ENCODE data around the gene ADSS2.
A peak's percentile ranks its signal among the peaks of the same experiment; 100 is the strongest.
"Not testable (repeated sequence)": the region's sequence is repeated elsewhere in the genome, so short reads cannot be mapped to it uniquely, and the experiment has no call there.

ADSS2 gene

DNA sequence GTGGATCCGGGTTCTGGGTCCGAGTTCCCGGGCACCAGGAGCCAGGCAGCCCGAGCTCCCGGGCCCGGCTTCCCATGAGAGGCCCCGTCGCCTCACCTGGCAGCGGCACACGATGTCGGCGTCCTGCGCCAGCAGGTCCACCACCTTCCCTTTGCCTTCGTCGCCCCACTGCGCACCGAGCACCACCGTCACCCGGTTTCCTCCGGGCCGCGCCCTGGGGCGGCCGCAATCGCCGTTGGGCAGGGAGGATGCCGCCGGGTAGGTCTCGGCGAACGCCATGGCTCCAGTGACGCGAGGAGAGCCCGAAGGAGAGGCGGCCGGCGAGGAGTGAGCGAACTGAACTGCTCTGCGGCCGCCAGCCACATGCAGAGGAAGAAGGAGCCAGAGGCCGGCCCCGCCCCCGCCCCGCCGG is at the start of gene ADSS2:
TSS of gene ADSS2 (minus strand) at position 371 of the 412 bp plus-strand sequence. CDS start at position 279, 92 bp downstream.
- DNase-seq: no peak

DNA sequence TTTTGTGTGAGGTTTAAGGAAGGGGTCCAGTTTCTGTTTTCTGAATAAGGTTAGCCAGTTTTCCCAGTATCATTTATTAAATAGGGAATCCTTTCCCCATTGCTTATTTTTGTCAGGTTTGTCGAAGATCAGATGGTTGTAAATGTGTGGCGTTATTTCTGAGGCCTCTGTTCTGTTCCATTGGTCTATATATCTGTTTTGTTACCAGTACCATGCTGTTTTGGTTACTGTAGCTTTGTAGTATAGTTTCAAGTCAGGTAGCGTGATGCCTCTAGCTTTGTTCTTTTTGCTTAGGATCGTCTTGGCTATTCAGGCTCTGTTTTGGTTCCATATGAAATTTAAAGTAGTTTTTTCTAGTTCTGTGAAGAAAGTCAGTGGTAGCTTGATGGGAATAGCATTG is 48.8 kb upstream of the ADSS2 start:
- not testable (repeated sequence) for DNase-seq

DNA sequence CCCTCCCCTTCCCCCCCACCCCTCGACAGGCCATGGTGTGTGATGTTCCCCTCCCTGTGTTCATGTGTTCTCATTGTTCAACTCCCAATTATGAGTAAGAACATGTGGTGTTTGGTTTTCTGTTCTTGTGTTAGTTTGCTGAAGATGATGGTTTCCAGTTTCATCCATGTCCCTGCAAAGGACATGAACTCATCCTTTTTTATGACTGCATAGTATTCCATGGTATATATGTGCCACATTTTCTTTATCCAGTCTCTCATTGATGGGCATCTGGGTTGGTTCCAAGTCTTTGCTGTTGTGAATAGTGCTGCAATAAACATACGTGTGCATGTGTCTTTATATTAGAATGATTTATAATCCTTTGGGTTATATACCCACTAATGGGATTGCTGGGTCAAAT is 47.8 kb upstream of the ADSS2 start:
- not testable (repeated sequence) for DNase-seq

- DNase-seq: no peak
Measured at GRCh38 chr1:244497805-244498204, 46.1 kb upstream of the ADSS2 start.

DNA sequence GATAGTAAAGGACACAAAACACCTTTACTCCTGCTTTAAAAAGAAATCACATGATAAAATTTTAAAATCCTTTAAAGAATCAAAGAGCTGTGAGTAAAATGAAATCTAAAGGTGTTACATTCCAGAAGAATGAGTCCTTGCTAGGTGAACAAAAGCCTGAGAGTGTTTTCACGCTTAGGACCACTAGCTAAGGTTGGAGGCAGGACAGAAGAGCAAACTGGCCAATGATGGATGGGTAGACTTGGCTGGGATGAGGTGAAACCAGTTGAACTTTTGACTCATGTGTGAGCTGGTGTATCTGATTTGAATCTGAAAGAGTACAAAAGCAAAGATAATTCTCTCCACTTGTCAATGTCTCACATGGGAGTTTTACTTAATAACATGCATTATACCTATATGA is 44.5 kb upstream of the ADSS2 start:
- no peak for DNase-seq

- no peak for DNase-seq
Measured at GRCh38 chr1:244494653-244495052, 42.9 kb upstream of the ADSS2 start.

DNA sequence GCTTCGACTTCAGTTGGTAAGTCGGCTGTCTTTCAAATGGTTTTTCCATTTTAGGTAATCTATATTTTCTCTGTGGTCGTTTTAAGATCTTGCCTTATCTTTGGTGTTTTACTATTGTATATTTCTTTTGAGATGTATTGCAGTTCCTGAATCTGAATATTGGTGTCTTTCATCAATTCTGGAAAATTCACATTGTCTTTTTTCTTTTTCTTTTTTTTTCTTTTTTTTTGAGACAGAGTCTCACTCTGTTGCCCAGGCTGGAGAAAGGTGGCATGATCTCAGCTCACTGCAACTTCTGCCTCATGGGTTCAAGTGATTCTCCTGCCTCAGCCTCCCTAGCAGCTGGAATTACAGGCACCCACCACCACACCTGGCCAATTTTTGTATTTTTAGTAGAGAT is 33.3 kb upstream of the ADSS2 start:
- not testable (repeated sequence) for DNase-seq

GRCh38 chr1:244473059-244473605 is 21.4 kb upstream of the ADSS2 start:
- DNase-seq: no peak

GRCh38 chr1:244466724-244467123 is 15.0 kb upstream of the ADSS2 start:
- no peak for DNase-seq

DNA sequence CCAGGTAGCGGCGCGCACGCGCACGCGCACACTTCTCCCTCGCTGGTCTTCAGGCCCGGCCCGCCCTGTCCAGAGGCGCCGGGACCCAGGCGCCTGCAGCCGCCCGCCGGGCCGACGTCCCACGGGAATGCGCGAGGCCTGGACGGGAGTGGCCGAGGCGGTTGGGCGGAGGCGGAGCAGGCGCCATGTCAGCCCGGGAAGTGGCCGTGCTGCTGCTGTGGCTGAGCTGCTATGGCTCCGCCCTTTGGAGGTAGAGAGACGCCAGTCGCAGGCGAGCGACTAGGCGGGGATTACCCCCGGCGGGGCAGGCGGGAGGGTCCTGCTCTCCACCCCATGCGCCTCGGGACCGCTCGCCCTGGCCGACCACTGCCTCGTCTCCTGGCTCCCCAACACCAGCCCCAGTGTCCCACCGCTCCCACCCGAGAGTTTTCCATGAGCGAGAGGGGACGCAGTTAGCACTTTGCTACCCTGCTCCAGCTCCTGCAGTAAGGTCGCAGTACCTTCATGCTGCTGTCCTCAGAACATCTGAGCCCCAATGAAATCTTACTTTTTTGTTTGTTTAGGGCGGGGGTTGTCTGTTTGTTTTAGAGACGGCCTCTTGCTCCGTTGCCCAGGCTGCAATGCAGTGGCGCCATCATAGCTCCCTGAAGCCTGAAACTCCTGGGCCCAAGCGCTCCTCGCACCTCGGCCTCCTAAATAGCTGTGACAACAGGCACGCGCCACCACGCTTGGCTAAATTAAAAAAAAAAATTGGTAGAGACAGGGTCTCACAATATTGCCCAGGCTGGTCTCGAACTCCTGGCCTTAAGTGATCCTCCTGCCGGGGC is 9.7 kb upstream of the ADSS2 start, which contains the start of gene CATSPERE:
TSS of gene CATSPERE (plus strand) at position 29 of the 827 bp plus-strand sequence. CDS start at position 186, 157 bp downstream.
- DNase-seq: no peak

GRCh38 chr1:244460197-244460596 is 8.5 kb upstream of the ADSS2 start:
- no peak for DNase-seq

- DNase-seq: no peak
Measured at GRCh38 chr1:244458781-244459180, 7.1 kb upstream of the ADSS2 start.

DNA sequence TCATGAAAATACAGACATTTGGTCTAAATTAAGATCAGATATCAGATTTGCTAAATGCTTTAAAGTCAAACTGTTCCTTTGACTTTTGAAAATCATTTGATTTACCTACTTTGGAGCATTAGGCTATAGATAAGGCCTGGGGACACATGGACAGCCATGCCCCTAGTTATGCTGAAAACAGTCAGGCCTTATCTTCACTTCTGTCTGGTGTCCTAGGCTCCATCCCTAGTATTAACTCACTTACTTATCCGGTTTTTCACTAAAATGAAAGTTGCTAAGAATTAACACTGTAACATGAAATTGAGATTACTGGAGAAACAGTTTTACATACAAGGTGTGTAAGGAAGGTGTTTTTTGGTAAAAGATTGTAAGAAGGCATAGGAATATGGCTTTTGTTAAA is 4.9 kb upstream of the ADSS2 start:
- no peak for DNase-seq

- no peak for DNase-seq
Measured at GRCh38 chr1:244454412-244454811, 2.7 kb upstream of the ADSS2 start.

DNA sequence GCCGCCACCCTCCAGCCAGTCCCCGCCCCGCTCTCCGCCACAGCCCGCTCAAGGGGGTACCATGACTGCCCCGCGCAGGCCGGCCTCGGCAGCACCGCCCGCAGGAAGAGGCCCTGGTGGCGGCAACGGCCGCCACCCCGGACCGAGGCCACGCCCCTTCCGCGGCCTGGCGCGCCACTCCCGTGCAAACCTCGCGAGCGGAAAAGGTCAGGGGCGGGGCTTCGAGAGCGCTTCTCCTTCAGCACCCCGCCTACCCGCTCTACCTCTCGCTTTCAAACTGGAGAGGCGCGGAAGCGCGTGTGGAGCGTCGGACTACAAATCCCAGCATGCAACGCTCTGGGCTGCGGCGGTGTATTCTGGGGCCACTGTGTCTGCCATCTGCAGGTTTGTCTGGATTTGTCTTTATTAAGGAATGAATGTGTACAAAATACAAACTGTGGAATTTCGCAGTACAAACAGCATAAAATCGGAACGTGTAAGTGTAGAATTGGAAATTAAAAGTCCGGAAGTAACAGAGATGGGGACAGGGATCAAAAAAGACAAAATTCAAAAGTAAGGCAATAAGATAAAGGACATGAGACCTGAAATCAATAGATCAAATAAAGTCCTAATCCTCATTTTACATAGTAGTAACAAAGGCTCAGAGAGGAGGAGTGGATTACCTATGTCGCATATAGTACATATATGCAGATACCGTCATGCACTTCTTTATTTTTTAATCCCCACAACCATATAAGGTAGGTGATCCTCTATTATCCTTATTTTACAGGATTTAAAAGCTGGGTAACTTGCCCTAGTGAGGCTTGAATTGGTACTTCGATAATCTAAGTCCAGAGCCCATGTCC is 464 bp upstream of the ADSS2 start:
- peak; percentile 98 for DNase-seq

- no peak for DNase-seq
Measured at GRCh38 chr1:244450597-244451538, 841 bp downstream of the ADSS2 start.

GRCh38 chr1:244449936-244450508 is 1.7 kb downstream of the ADSS2 start:
- no peak for DNase-seq

GRCh38 chr1:244448279-244449036 is 3.3 kb downstream of the ADSS2 start:
- no peak for DNase-seq

DNA sequence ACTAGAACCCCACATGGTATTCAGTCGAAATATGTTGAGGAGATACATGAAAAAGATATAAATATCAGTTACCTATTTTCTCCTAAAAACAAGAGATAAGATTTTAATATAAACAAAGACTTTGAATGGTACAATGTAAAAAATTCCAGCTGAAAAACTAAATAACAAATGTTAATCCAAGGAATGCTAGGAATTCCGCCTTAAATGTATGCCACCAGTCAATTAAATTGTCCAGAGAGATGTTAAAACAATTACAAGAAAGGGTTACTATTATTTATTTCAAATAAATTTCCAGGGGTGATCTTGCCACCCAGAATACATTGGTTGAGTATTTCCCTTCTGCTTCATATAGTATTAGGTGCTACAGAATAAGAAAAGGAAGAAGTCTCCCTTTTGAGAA is 4.2 kb downstream of the ADSS2 start:
- no peak for DNase-seq

- DNase-seq: no peak
Measured at GRCh38 chr1:244447024-244447423, 4.7 kb downstream of the ADSS2 start.
